Subcutaneous adipose tissue (tissue), 4 donors: Measurements from ENCODE around the gene GMEB2. TPM values are rescaled to one million over a fixed set of nuclear protein-coding genes. Genes with fewer than 3 reads are reported as not detected.

Source experiments
- total RNA-seq, 4 donors: library from RNA; depleted of rRNA; stranded (reverse); fragments of >200 nt; gene quantifications; one replicate each; pipeline ENCODE4 v1.1.0, GENCODE V29; 2016
- TF ChIP-seq, protein P1 (sequence below): fragments of 450-650 bp; IDR thresholded peaks from one replicate; pipeline ENCODE4 v1.5.1; 2016; ENCODE audit warnings: low read depth, mild to moderate bottlenecking, control low read depth, antibody characterized with exemption, moderate library complexity

Gene GMEB2
- total RNA-seq, 4 donors from 2014 or later = 3.6 to 12.8 (median 5.1) TPM

DNA sequence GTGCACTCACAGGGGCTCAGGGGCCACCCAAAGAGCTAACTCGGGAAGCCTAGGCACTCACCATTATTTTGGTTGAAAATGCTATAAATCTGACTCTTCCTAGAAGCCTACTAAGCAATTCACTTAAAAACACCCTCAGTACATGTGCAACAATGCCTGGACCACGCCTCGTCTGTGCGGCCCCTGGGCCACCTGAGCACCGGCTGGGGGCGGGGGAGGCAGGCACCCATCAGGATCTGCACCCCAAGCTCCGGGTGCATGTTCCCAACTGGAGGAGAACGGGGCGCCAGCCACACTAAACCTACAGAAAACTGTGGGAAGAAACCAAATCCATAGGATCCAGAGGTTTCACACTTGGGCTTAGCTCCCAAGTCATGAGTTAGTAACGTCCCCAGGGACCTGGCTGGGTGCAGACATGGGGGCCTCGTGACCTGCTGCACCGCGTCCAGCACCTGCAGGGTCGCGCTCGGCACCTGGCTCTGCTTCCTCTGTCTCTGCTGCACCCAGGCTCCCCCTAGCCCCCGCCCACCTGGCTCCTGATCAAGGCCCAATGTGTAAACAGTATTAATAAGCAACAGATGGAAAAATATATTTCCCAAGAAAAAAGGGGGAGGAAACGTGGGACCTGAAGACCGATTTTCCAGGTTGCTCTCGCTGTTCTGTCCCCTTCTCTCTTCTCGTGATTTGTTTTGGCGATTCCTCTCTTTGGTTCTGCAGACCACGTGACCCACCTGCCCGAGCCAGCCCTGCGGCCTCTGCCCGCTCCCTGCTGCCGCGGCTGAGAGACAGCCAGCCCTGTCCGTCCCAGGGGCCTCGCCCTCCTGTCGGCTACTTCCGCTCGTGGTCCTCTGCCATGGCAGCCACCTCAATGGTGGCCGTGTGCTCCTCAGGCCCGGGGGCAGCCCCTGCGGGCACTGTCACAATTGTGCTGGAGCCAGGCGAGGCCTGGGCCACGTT, 37.4 kb downstream of the GMEB2 start:
- TF ChIP-seq, protein P1, sequence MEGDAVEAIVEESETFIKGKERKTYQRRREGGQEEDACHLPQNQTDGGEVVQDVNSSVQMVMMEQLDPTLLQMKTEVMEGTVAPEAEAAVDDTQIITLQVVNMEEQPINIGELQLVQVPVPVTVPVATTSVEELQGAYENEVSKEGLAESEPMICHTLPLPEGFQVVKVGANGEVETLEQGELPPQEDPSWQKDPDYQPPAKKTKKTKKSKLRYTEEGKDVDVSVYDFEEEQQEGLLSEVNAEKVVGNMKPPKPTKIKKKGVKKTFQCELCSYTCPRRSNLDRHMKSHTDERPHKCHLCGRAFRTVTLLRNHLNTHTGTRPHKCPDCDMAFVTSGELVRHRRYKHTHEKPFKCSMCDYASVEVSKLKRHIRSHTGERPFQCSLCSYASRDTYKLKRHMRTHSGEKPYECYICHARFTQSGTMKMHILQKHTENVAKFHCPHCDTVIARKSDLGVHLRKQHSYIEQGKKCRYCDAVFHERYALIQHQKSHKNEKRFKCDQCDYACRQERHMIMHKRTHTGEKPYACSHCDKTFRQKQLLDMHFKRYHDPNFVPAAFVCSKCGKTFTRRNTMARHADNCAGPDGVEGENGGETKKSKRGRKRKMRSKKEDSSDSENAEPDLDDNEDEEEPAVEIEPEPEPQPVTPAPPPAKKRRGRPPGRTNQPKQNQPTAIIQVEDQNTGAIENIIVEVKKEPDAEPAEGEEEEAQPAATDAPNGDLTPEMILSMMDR = no peak

DNA sequence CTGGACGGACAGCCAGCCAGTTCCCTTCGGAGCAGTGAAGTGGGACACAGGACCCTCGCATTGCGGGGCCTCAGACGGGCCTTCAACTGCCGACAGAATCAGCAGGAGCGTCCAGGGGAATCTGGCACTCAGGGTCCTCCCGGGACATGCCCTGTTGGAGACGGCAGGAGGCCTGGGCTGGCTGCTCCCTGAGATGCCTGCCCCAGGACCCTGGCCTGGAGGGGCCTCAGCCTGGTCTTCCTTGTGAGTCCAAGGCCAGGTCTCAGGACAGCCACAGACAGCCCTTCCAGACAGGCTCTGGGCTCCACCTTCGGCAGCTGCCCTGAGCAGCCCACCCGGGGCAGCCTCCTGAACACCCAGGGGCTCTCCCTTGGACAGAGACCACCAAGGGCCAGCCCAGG, 38.3 kb downstream of the GMEB2 start:
- TF ChIP-seq, protein P1 = no peak

DNA sequence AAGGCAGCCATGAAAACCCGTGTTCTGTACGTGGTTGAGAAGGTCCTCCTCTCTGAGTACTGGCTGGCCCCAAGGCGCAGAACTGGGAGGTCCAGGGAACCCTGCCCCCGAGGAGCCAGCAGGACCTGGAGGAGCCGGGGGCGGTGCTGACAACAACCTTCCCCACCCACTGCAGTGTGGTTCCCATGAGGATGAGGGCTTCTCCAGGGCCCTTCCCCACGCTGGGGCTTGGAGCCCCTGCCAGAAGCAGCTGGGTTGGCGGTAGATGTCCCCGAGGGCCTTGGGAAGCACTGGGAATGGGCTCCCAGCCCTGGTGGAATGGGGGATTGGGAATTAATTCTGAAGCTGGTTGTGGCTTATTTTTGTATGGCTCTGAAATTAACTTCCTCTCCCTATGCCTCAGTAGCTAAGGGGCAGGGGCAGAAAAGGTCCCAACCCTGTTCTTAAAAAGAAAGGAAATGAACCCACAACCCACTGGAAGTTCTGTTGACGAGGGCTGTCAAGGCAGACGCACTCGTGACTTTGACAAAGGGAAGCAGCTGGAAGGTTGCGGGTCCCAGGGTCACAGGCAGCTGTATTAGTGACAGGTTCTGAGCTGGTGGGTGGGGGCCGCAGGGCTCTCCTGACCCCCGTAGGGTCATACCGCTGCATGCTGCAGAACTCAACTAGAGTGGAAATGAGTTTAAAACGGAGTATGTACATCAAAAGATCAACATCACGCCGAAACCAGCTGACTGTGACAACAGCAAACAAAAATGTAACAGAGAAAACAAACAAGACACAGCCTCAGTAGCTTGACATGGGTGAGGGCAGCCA, 38.9 kb downstream of the GMEB2 start:
- TF ChIP-seq, protein P1 = no peak

DNA sequence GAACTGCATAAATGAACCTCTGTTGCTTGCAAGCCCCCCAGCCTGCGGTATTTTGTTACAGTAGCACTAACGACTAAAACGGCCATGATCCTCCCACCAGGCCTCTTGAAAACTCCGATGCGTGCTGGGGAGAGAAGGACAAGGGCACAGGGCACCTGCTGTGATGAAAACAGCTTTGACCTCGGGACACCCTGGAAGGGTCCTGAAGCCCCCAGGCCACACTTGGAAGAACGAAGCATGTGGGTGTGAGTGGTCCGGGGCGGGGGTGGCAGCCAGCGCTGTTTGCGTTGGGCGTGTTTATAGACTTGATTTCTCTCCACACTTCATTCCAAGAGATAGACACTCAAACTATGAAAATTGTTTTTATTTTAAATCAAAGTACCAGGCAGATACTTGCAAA, 39.6 kb downstream of the GMEB2 start:
- TF ChIP-seq, protein P1 = no peak

DNA sequence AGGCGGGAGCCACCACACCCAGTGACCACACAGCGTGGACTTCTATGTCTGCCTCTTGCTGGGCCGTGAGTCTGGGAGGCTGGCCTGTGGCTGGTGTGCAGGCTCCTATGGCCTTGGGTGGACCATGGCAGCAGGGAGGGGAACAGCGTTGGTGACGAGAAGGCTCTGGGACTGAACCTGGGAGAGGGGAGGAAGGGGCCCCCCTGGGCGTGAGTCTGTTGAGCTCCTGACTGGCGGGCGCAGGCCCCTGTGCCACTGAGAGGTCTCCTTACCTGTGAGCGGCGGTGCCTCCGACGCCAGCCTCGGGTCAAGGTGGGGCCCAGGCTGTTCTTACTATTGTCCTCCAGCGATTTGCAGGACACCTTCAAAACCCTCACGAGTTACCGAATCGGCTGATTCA, 40.1 kb downstream of the GMEB2 start:
- TF ChIP-seq, protein P1 = no peak

DNA sequence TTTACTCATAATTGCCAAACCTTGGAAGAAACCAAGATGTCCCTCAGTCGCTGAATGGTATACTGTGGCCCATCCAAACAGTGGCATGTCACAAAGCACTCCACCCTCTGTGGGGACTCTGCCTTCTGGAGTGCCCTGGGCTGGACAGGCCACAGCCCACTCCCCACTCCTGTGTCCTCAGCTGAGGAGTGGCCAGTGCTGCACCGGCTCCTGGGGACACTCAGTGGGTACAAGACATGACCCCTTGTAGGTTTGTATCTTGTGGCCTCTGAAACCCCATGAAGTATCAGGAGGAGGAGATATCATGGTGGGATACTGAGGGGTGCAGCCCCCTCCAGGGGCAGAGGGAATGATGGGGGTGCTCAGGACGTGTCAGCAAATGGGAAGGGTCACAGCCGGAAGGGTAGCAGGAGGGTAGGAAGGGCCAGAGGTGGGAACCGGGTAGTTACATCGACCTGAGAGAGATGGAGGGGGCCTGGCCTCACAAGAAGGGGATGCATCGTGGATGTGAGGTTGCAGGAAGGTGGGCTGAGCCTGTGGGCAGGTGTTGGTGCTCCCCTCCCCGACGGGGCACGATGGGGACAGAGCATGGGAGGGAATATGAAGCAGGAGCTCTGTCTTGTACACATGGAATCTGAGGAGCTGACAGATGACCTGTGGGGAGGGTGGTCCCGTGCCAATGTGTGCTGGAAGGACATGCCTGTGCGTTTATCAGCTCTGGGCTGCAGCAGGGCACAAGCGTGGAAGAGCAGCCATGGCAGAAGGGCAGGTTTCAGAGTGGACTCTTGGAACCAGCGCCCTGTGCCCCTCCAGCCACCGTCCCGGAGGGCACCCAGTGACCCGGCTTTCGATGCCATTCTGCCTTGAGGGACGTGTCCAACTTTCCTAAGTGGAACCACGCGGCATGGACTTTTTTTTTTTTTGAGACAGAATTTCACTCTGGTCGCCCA, 41.0 kb downstream of the GMEB2 start:
- TF ChIP-seq, protein P1 = no peak
